Ovary (tissue), 9 donors: ENCODE measurements around the gene NOL9. TPM values are rescaled to one million over a fixed set of nuclear protein-coding genes. Genes with fewer than 3 reads are reported as not detected.

Experiments
- DNase-seq, 5 donors: peaks; one replicate each; pipeline ENCODE4 v3.0.0-alpha.2; 2019 to 2020
- H3K27ac ChIP-seq, 2 donors: fragments of 200-600 bp; one replicate each; pipeline versions ENCODE4 v1.5.1 to v1.8.0; 2019 to 2022
- H3K27me3 ChIP-seq: fragments of 200-600 bp; one replicate; pipeline ENCODE4 v1.8.0; 2022
- H3K36me3 ChIP-seq: fragments of 200-600 bp; sonication (generic); one replicate; pipeline ENCODE4 v1.5.1; 2019
- H3K4me1 ChIP-seq: one replicate; pipeline ENCODE4 v1.8.1; 2013; ENCODE audit warnings: mild to moderate bottlenecking, moderate library complexity; ENCODE audit not compliant: insufficient read depth
- H3K4me3 ChIP-seq: fragments of 200-600 bp; sonication (generic); one replicate; pipeline ENCODE4 v1.5.1; 2017
- H3K9me3 ChIP-seq, 2 donors: fragments of 200-600 bp in 1 of 2; sonication (generic) in 1 of 2; one replicate each; pipeline versions ENCODE4 v1.5.1 to v1.8.1; 2013 to 2019; ENCODE audit warnings: mild to moderate bottlenecking in 1 of 2, moderate library complexity in 1 of 2
- CTCF ChIP-seq, 3 donors: fragments of 450-650 bp in 2 of 3; fragments of 200-600 bp in 1 of 3; IDR thresholded peaks; one replicate each; pipeline versions ENCODE4 v1.5.1 to v1.8.0; 2016 to 2022; ENCODE audit warnings: antibody characterized with exemption in 3 of 3, mild to moderate bottlenecking in 1 of 3
- EP300 ChIP-seq: sonication (generic); formaldehyde crosslinking; IDR thresholded peaks from one replicate; pipeline ENCODE4 v1.6.1; 2017; ENCODE audit warnings: antibody characterized with exemption
- POLR2A ChIP-seq: fragments of 450-650 bp; IDR thresholded peaks from one replicate; pipeline ENCODE4 v1.6.1; 2017; ENCODE audit warnings: antibody characterized with exemption, mild to moderate bottlenecking, moderate library complexity
- WGBS, 3 donors: extraction: QIAGEN DNeasy Blood & Tissue Kit in 1 of 3; methylation state at CpG; one replicate each; pipeline versions ENCODE4 v1.1.5 to v1.1.7; 2013 to 2017; 5-methylcytosine and 5-hydroxymethylcytosine counted together
- intact Hi-C, 4 donors: fragments of 100-400 bp; cut with DNase I; formaldehyde crosslinking; loops; one replicate each; pipeline versions ENCODE4 v1.11.0 to v1.15.1; 2022 to 2023
- polyA plus RNA-seq, 2 donors: library from polyadenylated mRNA; stranded (reverse); fragments of 200-250 nt in 1 of 2; fragments of 350-450 nt in 1 of 2; fragmentation: Illumina TruSeq in 1 of 2; extraction: RNeasy Lipid Tissue Mini Kit (QIAGEN cat#74804) in 1 of 2; gene quantifications; one replicate each; pipeline ENCODE4 v1.2.3, GENCODE V29; 2013 to 2014
- small RNA-seq: library from RNA; depleted of rRNA; stranded (forward); fragments of <200 nt; gene quantifications from one replicate; pipeline ENCODE3, GENCODE V24; 2016
- total RNA-seq, 7 donors: library from RNA; depleted of rRNA in 2 of 7; stranded (reverse); fragments of >200 nt in 2 of 7; fragmentation: NEBNext Ultra II Directional in 3 of 7; extraction: Animal tissue kit (Norgen Biotek cat#: 25700) in 3 of 7; gene quantifications; one replicate each; pipeline versions ENCODE4 v1.1.0 to v1.2.4, GENCODE V29; 2016 to 2023
- donor health status: DM: no; HTN: no; CAD: no; lungs with moderate emphysema.
- donor health status: DM: no; HTN: no; CAD: no.
- donor health status: Bipolar disorder and iron deficiency.
- donor health status: DM: yes; HTN: yes; CAD: no.
- donor health status: DM: no; HTN: no; CAD: no.
- donor health status: DM: yes; HTN: yes; CAD: no.

The NOL9 gene
- total and polyA plus RNA-seq, 9 donors, result 7.2 to 38.9 (median 25.8) TPM

GRCh38 chr1:6471970-6472368, 82.3 kb downstream of the NOL9 start:
- H3K27me3 ChIP-seq, result no peaks in the 10 kb centered on the region
- no peaks in the 10 kb centered on the region for H3K4me1 ChIP-seq
- WGBS, 3 donors, result 84 to 92% (median 87%) methylated on average over 7 of the region's 7 CpGs
- no peak overlapping the region for H3K27ac ChIP-seq
- no peaks in the 10 kb centered on the region for H3K9me3 ChIP-seq
- no peaks in the 10 kb centered on the region for H3K36me3 ChIP-seq
- DNase-seq, result no peak
- no peak for TF ChIP-seq EP300
- TF ChIP-seq CTCF (IDR thresholded peaks at IDR 0.05), result no peak
- no peak for TF ChIP-seq POLR2A
- intact Hi-C loops, result no loop called here
- no peak overlapping the region for H3K4me3 ChIP-seq

Small RNA genes within 50 kb of the gene (small RNA-seq; reads per million reads assigned to genes)
- gene RNU6-731P, result not detected

Other genes starting within 250 kb of the NOL9 start
- 10 to 100 TPM in 4 of 7 donors, 1 to 10 TPM in 3; 8.2 to 16.3 (median 11.3) TPM for gene ACOT7, start 160.7 kb downstream of the NOL9 start, total RNA-seq
- gene ACOT7, start 160.7 kb downstream of the NOL9 start, polyA plus RNA-seq, result 10 to 100 TPM in 1 of 2 donors, 1 to 10 TPM in 1; 6.4 to 20.7 TPM
- gene HES2, start 134.6 kb downstream of the NOL9 start, total RNA-seq, result 1 to 10 TPM in 1 of 7 donors, under 1 TPM in 5, not detected in 1; 0.08 to 9.2 (median 0.43) TPM
- not detected for gene HES2, start 134.6 kb downstream of the NOL9 start, polyA plus RNA-seq
- gene ESPN, start 129.7 kb downstream of the NOL9 start, total RNA-seq, result 10 to 100 TPM in 1 of 7 donors, 1 to 10 TPM in 4, under 1 TPM in 2; 0.51 to 46.2 (median 1.9) TPM
- under 1 TPM in 1 of 2 donors, not detected in 1; 0.11 TPM for gene ESPN, start 129.7 kb downstream of the NOL9 start, polyA plus RNA-seq
- 10 to 100 TPM in 2 of 7 donors, 1 to 10 TPM in 5; 4.9 to 13.1 (median 7.7) TPM for gene TNFRSF25, start 88.3 kb downstream of the NOL9 start, total RNA-seq
- 1 to 10 TPM; 1.7 to 9.4 TPM for gene TNFRSF25, start 88.3 kb downstream of the NOL9 start, polyA plus RNA-seq
- gene PLEKHG5, start 62.8 kb downstream of the NOL9 start, total RNA-seq, result 10 to 100 TPM in 3 of 7 donors, 1 to 10 TPM in 4; 6.2 to 13.1 (median 9.4) TPM
- 10 to 100 TPM in 1 of 2 donors, 1 to 10 TPM in 1; 2.0 to 10.2 TPM for gene PLEKHG5, start 62.8 kb downstream of the NOL9 start, polyA plus RNA-seq
- gene TAS1R1, start 794 bp upstream of the NOL9 start, total RNA-seq, result under 1 TPM in 5 of 7 donors, not detected in 2; 0.20 to 0.42 (median 0.33) TPM
- under 1 TPM in 1 of 2 donors, not detected in 1; 0.74 TPM for gene TAS1R1, start 794 bp upstream of the NOL9 start, polyA plus RNA-seq
- gene ZBTB48, start 25.5 kb upstream of the NOL9 start, total RNA-seq, result 10 to 100 TPM; 20.4 to 42.5 (median 33.7) TPM
- gene ZBTB48, start 25.5 kb upstream of the NOL9 start, polyA plus RNA-seq, result 10 to 100 TPM in 1 of 2 donors, 1 to 10 TPM in 1; 8.0 to 37.7 TPM
- 10 to 100 TPM; 24.1 to 39.6 (median 34.4) TPM for gene KLHL21, start 48.4 kb upstream of the NOL9 start, total RNA-seq
- 10 to 100 TPM; 14.4 to 40.4 TPM for gene KLHL21, start 48.4 kb upstream of the NOL9 start, polyA plus RNA-seq
- gene PHF13, start 59.2 kb upstream of the NOL9 start, total RNA-seq, result 10 to 100 TPM; 11.0 to 32.4 (median 16.5) TPM
- 10 to 100 TPM; 13.5 to 14.6 TPM for gene PHF13, start 59.2 kb upstream of the NOL9 start, polyA plus RNA-seq
- gene THAP3, start 70.4 kb upstream of the NOL9 start, total RNA-seq, result 10 to 100 TPM; 15.7 to 24.6 (median 18.8) TPM
- gene THAP3, start 70.4 kb upstream of the NOL9 start, polyA plus RNA-seq, result 10 to 100 TPM in 1 of 2 donors, 1 to 10 TPM in 1; 5.6 to 33.6 TPM
- gene DNAJC11, start 147.3 kb upstream of the NOL9 start, total RNA-seq, result 10 to 100 TPM; 10.1 to 42.9 (median 37.1) TPM
- 10 to 100 TPM; 18.8 to 94.5 TPM for gene DNAJC11, start 147.3 kb upstream of the NOL9 start, polyA plus RNA-seq
- 10 to 100 TPM; 51.1 to 93.2 (median 63.1) TPM for gene CAMTA1, start 230.9 kb upstream of the NOL9 start, total RNA-seq
- gene CAMTA1, start 230.9 kb upstream of the NOL9 start, polyA plus RNA-seq, result 100 to 1,000 TPM in 1 of 2 donors, 10 to 100 TPM in 1; 88.5 to 150 TPM